MM.1S (cell line): ENCODE results near the gene MRPL48.

Experiments
- DNase-seq: peaks from one replicate; pipeline ENCODE4 v3.0.0-alpha.2; 2015
- H2AFZ ChIP-seq: fragments of 300-600 bp; sonication (generic); 2 replicates; pipeline ENCODE4 v1.6.0; 2016; ENCODE audit warnings: antibody characterized with exemption, low read length
- H3F3A ChIP-seq: fragments of 300-600 bp; sonication (generic); 2 replicates; pipeline ENCODE4 v1.6.1; 2016; ENCODE audit warnings: mild to moderate bottlenecking, antibody characterized with exemption, low read length, moderate library complexity, mixed read lengths; ENCODE audit not compliant: insufficient read depth
- H3K27ac ChIP-seq: fragments of 300-600 bp; sonication (generic); 2 replicates; pipeline ENCODE4 v1.5.1; 2016; ENCODE audit warnings: mild to moderate bottlenecking, low read length
- H3K27me3 ChIP-seq: fragments of 300-600 bp; sonication (generic); replicated peaks from 2 replicates; pipeline ENCODE4 v1.6.0; 2016; ENCODE audit warnings: low read length; ENCODE audit not compliant: insufficient read depth
- H3K36me3 ChIP-seq: fragments of 300-600 bp; sonication (generic); replicated peaks from 2 replicates; pipeline ENCODE4 v1.6.1; 2016; ENCODE audit warnings: mild to moderate bottlenecking, low read length, mixed read lengths; ENCODE audit not compliant: insufficient read depth
- H3K4me1 ChIP-seq: fragments of 300-600 bp; sonication (generic); 2 replicates; pipeline ENCODE4 v1.6.1; 2016; ENCODE audit warnings: low read length, mixed read lengths
- H3K4me2 ChIP-seq: fragments of 300-600 bp; sonication (generic); 2 replicates; pipeline ENCODE4 v1.6.0; 2016; ENCODE audit warnings: low read depth, low read length
- H3K4me3 ChIP-seq: fragments of 300-600 bp; sonication (generic); 2 replicates; pipeline ENCODE4 v1.5.1; 2016; ENCODE audit warnings: low read length, mixed read lengths
- H3K79me2 ChIP-seq: fragments of 300-600 bp; sonication (generic); 2 replicates; pipeline ENCODE4 v1.6.1; 2016; ENCODE audit warnings: mixed run types, low read length, mixed read lengths
- H3K9ac ChIP-seq: fragments of 300-600 bp; sonication (generic); 2 replicates; pipeline ENCODE4 v1.6.1; 2016; ENCODE audit warnings: low read length, mixed read lengths
- H3K9me2 ChIP-seq: fragments of 300-600 bp; sonication (generic); replicated peaks from 2 replicates; pipeline ENCODE4 v1.6.1; 2016; ENCODE audit warnings: mild to moderate bottlenecking, low read length, mixed read lengths; ENCODE audit not compliant: insufficient read depth
- H3K9me3 ChIP-seq: fragments of 300-600 bp; sonication (generic); replicated peaks from 2 replicates; pipeline ENCODE4 v1.6.1; 2016; ENCODE audit warnings: mild to moderate bottlenecking, low read length, mixed read lengths; ENCODE audit not compliant: insufficient read depth
- H4K20me1 ChIP-seq: fragments of 300-600 bp; sonication (generic); 2 replicates; pipeline ENCODE4 v1.6.1; 2016; ENCODE audit warnings: mild to moderate bottlenecking, low read length, moderate library complexity, mixed read lengths; ENCODE audit not compliant: insufficient read depth
- CTCF ChIP-seq: fragments of 300-600 bp; sonication (generic); IDR thresholded peaks from 2 replicates; pipeline ENCODE4 v1.5.1; 2016; ENCODE audit warnings: antibody characterized with exemption, low read length, mixed read lengths
- EZH2 ChIP-seq: fragments of 300-600 bp; sonication (generic); optimal IDR thresholded peaks from 2 replicates; pipeline ENCODE3; 2017; ENCODE audit warnings: low read depth, mild to moderate bottlenecking, antibody characterized with exemption, low read length, mixed read lengths
- EZH2phosphoT487 ChIP-seq: fragments of 300-600 bp; sonication (generic); IDR thresholded peaks from 2 replicates; pipeline ENCODE4 v1.6.1; 2018; ENCODE audit warnings: antibody characterized with exemption, low read length

MRPL48 gene

GRCh38 chr11:73888244-73888643 is 100.6 kb downstream of the MRPL48 start:
- H3K36me3 ChIP-seq: peaks cover 4% of the 10 kb centered on the region; the same call in 1 of the 2 replicates
- H3K27ac ChIP-seq: no peak overlapping the region
- H3K4me3 ChIP-seq: no peak overlapping the region
- no peaks in the 10 kb centered on the region for H4K20me1 ChIP-seq
- TF ChIP-seq EZH2phosphoT487 (no peak), CTCF (no peak), EZH2 (no peak)
- DNase-seq: no peak
- H3K79me2 ChIP-seq: no peaks in the 10 kb centered on the region
- no peak overlapping the region for H3K9ac ChIP-seq
- H2AFZ ChIP-seq: no peak overlapping the region
- H3K27me3 ChIP-seq: no peaks in the 10 kb centered on the region
- no peak overlapping the region for H3K4me2 ChIP-seq
- H3K9me3 ChIP-seq: no peaks in the 10 kb centered on the region
- H3K9me2 ChIP-seq: no peaks in the 10 kb centered on the region
- H3F3A ChIP-seq: no peaks in the 10 kb centered on the region
- no peaks in the 10 kb centered on the region for H3K4me1 ChIP-seq

GRCh38 chr11:73889019-73889418 is 101.3 kb downstream of the MRPL48 start:
- Histone ChIP-seq H3K27me3 (no peaks in the 10 kb centered on the region), H3K4me2 (no peak overlapping the region), H3K4me3 (no peak overlapping the region), H3K9ac (no peak overlapping the region), H4K20me1 (no peaks in the 10 kb centered on the region), H3F3A (no peaks in the 10 kb centered on the region), H3K9me3 (no peaks in the 10 kb centered on the region), H3K27ac (no peak overlapping the region), H3K36me3 (peaks cover 4% of the 10 kb centered on the region; the same call in 1 of the 2 replicates), H3K79me2 (no peaks in the 10 kb centered on the region), H3K9me2 (no peaks in the 10 kb centered on the region), H2AFZ (no peak overlapping the region), H3K4me1 (no peaks in the 10 kb centered on the region)
- no peak for DNase-seq
- TF ChIP-seq EZH2phosphoT487: no peak
- TF ChIP-seq CTCF: no peak
- TF ChIP-seq EZH2: no peak

GRCh38 chr11:73889536-73889935 is 101.9 kb downstream of the MRPL48 start:
- H3K4me1 ChIP-seq: no peaks in the 10 kb centered on the region
- no peak overlapping the region for H3K27ac ChIP-seq
- no peaks in the 10 kb centered on the region for H3K27me3 ChIP-seq
- H3F3A ChIP-seq: no peaks in the 10 kb centered on the region
- H3K36me3 ChIP-seq: peaks cover 4% of the 10 kb centered on the region; the same call in 1 of the 2 replicates
- no peak for TF ChIP-seq CTCF
- no peak for TF ChIP-seq EZH2
- TF ChIP-seq EZH2phosphoT487: no peak
- no peaks in the 10 kb centered on the region for H3K9me2 ChIP-seq
- H3K9me3 ChIP-seq: no peaks in the 10 kb centered on the region
- no peak overlapping the region for H3K4me3 ChIP-seq
- no peaks in the 10 kb centered on the region for H4K20me1 ChIP-seq
- no peak overlapping the region for H2AFZ ChIP-seq
- no peaks in the 10 kb centered on the region for H3K79me2 ChIP-seq
- no peak overlapping the region for H3K4me2 ChIP-seq
- no peak for DNase-seq
- H3K9ac ChIP-seq: no peak overlapping the region
